ENCODE results near the gene BDH1.

- no peak for TF ChIP-seq CTCF (IDR thresholded peaks at IDR 0.05; ENCODE audit: low read depth, low read length)
- TF ChIP-seq EZH2phosphoT487 (IDR thresholded peaks at IDR 0.05; ENCODE audit: low read depth): no peak
Measured at GRCh38 chr3:197527569-197527968, 28.2 kb downstream of the BDH1 start.

All from OCI-LY3 (cell line).